K562 (cell line): Measurements from ENCODE around the gene FLAD1.

ENCODE experiments used
- CHD2 ChIP-seq: IDR thresholded peaks from 2 replicates; pipeline ENCODE4 v1.6.1; 2011; ENCODE audit warnings: low read depth, low read length
- HCFC1 ChIP-seq: IDR thresholded peaks from 2 replicates; pipeline ENCODE4 v1.6.1; 2012; ENCODE audit warnings: low read depth, low read length, improper control_type of control experiment
- HDGF ChIP-seq: fragments of 450-650 bp; IDR thresholded peaks from 2 replicates; pipeline ENCODE4 v1.6.1; 2016
- IRF2 ChIP-seq: sonication (generic); formaldehyde crosslinking; IDR thresholded peaks from 2 replicates; pipeline ENCODE4 v1.8.1; 2022; ENCODE audit warnings: mild to moderate bottlenecking, missing genetic modification reagents
- NCOA4 ChIP-seq: fragments of 450-650 bp; IDR thresholded peaks from 2 replicates; pipeline ENCODE4 v1.6.1; 2018; ENCODE audit warnings: mild to moderate bottlenecking; ENCODE audit not compliant: partially characterized antibody
- NFE2 ChIP-seq: IDR thresholded peaks from 2 replicates; pipeline ENCODE4 v1.6.1; 2014; ENCODE audit warnings: antibody characterized with exemption, low read depth
- POLR2A ChIP-seq: fragments of 450-650 bp; conservative IDR thresholded peaks from 2 replicates; pipeline ENCODE4 v1.6.1; 2016
- SPI1 ChIP-seq: IDR thresholded peaks from 2 replicates; pipeline ENCODE4 v1.6.1; 2011; ENCODE audit warnings: low read depth, low read length, control low read depth, borderline replicate concordance
- SREBF1 ChIP-seq: fragments of 150-350 bp; IDR thresholded peaks from 2 replicates; pipeline ENCODE4 v1.6.1; 2014; ENCODE audit warnings: antibody characterized with exemption, low read depth, low read length, borderline replicate concordance
- SRF ChIP-seq, 2 experiments: fragments of 250-450, 450-650 bp in 1 of 2; sonication (Bioruptor Pico) in 1 of 2; sonication (generic) in 1 of 2; formaldehyde crosslinking; IDR thresholded peaks; 2 replicates each; pipeline versions ENCODE4 v1.5.0 to v1.5.1; 2020 to 2022; ENCODE audit warnings: mild to moderate bottlenecking in 1 of 2, missing genetic modification reagents in 1 of 2
- TFAP4 ChIP-seq: sonication (generic); formaldehyde crosslinking; IDR thresholded peaks from 2 replicates; pipeline ENCODE4 v1.8.0; 2022; ENCODE audit warnings: missing genetic modification reagents, mild to moderate bottlenecking, moderate library complexity, borderline replicate concordance

- no peak for TF ChIP-seq SPI1
- no peak for TF ChIP-seq TFAP4 (CRISPR knock-in tag)
- no peak for TF ChIP-seq CHD2
- TF ChIP-seq POLR2A, result no peak
- no peak for TF ChIP-seq SRF (CRISPR knock-in tag; IDR thresholded peaks at IDR 0.05)
- no peak for TF ChIP-seq IRF2 (CRISPR knock-in tag)
- no peak for TF ChIP-seq NFE2
- no peak for TF ChIP-seq HDGF
- no peak for TF ChIP-seq SREBF1
- TF ChIP-seq HCFC1, result no peak
- no peak for TF ChIP-seq NCOA4
Observed at GRCh38 chr1:154958036-154958435, 25.1 kb upstream of the FLAD1 start.
